HEK293 (cell line): ENCODE results near the gene CWH43.

ENCODE experiments used
- CTCF ChIA-PET: fragments of 350-600 bp; formaldehyde crosslinking; extraction: SDS; loops from one replicate; lab custom pipeline; 2021; ENCODE audit warnings: antibody characterized with exemption; lab: Yijun Ruan, JAX
- POLR2A ChIA-PET: fragments of 300-600 bp; formaldehyde crosslinking; extraction: SDS; loops from one replicate; lab custom pipeline; 2020; ENCODE audit warnings: antibody characterized with exemption, inconsistent platforms; lab: Yijun Ruan, JAX
- H3K27ac ChIP-seq: fragments of 200-500 bp; sonication (Bioruptor generic); 2 replicates; pipeline ENCODE4 v1.5.1; 2014; ENCODE audit warnings: low read depth, low read length, control low read depth, inconsistent platforms; ENCODE audit errors: extremely low read depth
- H3K36me3 ChIP-seq, 2 experiments: fragments of 200-500 bp in 1 of 2; sonication (Bioruptor generic) in 1 of 2; 1 replicate in 1 of 2; 2 replicates in 1 of 2; pipeline ENCODE4 v1.5.1; 2014 to 2017; ENCODE audit warnings: inconsistent platforms in 2 of 2, low read length in 2 of 2; ENCODE audit not compliant: control insufficient read depth in 2 of 2, insufficient read depth in 1 of 2
- H3K4me1 ChIP-seq: fragments of 200-500 bp; sonication (Bioruptor generic); 2 replicates; pipeline ENCODE4 v1.5.1; 2014; ENCODE audit warnings: mild to moderate bottlenecking, low read length, inconsistent platforms; ENCODE audit not compliant: control insufficient read depth, insufficient read depth
- H3K4me3 ChIP-seq: 2 replicates; pipeline ENCODE4 v1.5.1; 2011; ENCODE audit warnings: low read depth, mild to moderate bottlenecking, control low read depth, low read length, moderate library complexity
- H3K9me3 ChIP-seq: fragments of 200-500 bp; sonication (Bioruptor generic); 2 replicates; pipeline ENCODE4 v1.5.1; 2014; ENCODE audit warnings: low read depth, low read length, inconsistent platforms; ENCODE audit not compliant: control insufficient read depth, insufficient read depth
- HOXA7 ChIP-seq: sonication (generic); formaldehyde crosslinking; IDR thresholded peaks from 2 replicates; pipeline ENCODE4 v1.8.1; 2022; ENCODE audit warnings: missing genetic modification reagents, borderline replicate concordance
- KLF8 ChIP-seq: fragments of 450-650 bp; formaldehyde crosslinking; IDR thresholded peaks from 2 replicates; pipeline ENCODE4 v1.5.1; 2016; ENCODE audit warnings: missing biosample characterization, missing genetic modification characterization
- KLF9 ChIP-seq: fragments of 450-650 bp; formaldehyde crosslinking; IDR thresholded peaks from 2 replicates; pipeline ENCODE4 v1.5.1; 2016; ENCODE audit warnings: missing biosample characterization, missing genetic modification characterization, low read depth
- MYNN ChIP-seq: fragments of 450-650 bp; formaldehyde crosslinking; IDR thresholded peaks from 2 replicates; pipeline ENCODE4 v1.5.1; 2016; ENCODE audit warnings: missing biosample characterization, missing genetic modification characterization, borderline replicate concordance
- MZF1 ChIP-seq: fragments of 450-650 bp; formaldehyde crosslinking; IDR thresholded peaks from 2 replicates; pipeline ENCODE4 v1.5.1; 2017; ENCODE audit warnings: missing biosample characterization, missing genetic modification characterization, borderline replicate concordance
- TCF7L2 ChIP-seq: IDR thresholded peaks from 2 replicates; pipeline ENCODE4 v1.6.1; 2011; ENCODE audit warnings: low read depth, mild to moderate bottlenecking, inconsistent platforms, low read length, moderate library complexity, borderline replicate concordance
- YY1 ChIP-seq: fragments of 450-650 bp; formaldehyde crosslinking; IDR thresholded peaks from 2 replicates; pipeline ENCODE4 v1.5.1; 2018; ENCODE audit warnings: missing biosample characterization, missing genetic modification characterization
- ZBTB10 ChIP-seq: fragments of 450-650 bp; formaldehyde crosslinking; IDR thresholded peaks from 2 replicates; pipeline ENCODE4 v1.5.1; 2016; ENCODE audit warnings: missing biosample characterization, missing genetic modification characterization
- ZBTB48 ChIP-seq: fragments of 450-650 bp; formaldehyde crosslinking; IDR thresholded peaks from 2 replicates; pipeline ENCODE4 v1.5.1; 2016; ENCODE audit warnings: missing biosample characterization, missing genetic modification characterization
- ZNF121 ChIP-seq: fragments of 450-650 bp; formaldehyde crosslinking; IDR thresholded peaks from 2 replicates; pipeline ENCODE4 v1.5.1; 2016; ENCODE audit warnings: missing biosample characterization, missing genetic modification characterization
- ZNF169 ChIP-seq: fragments of 450-650 bp; formaldehyde crosslinking; IDR thresholded peaks from 2 replicates; pipeline ENCODE4 v1.5.1; 2016; ENCODE audit warnings: missing biosample characterization, missing genetic modification characterization
- ZNF292 ChIP-seq: fragments of 450-650 bp; formaldehyde crosslinking; IDR thresholded peaks from 2 replicates; pipeline ENCODE4 v1.5.1; 2016; ENCODE audit warnings: low read depth, missing biosample characterization, missing genetic modification characterization, borderline replicate concordance
- ZNF350 ChIP-seq: fragments of 450-650 bp; formaldehyde crosslinking; IDR thresholded peaks from 2 replicates; pipeline ENCODE4 v1.5.0; 2017; ENCODE audit warnings: missing biosample characterization, mild to moderate bottlenecking, missing genetic modification characterization
- ZNF37A ChIP-seq: fragments of 450-650 bp; IDR thresholded peaks from 2 replicates; pipeline ENCODE4 v1.5.1; 2018; ENCODE audit warnings: missing biosample characterization, missing genetic modification characterization
- ZNF404 ChIP-seq: fragments of 450-650 bp; formaldehyde crosslinking; IDR thresholded peaks from 2 replicates; pipeline ENCODE4 v1.5.1; 2017; ENCODE audit warnings: missing biosample characterization, missing genetic modification characterization
- ZNF423 ChIP-seq: fragments of 450-650 bp; formaldehyde crosslinking; IDR thresholded peaks from 2 replicates; pipeline ENCODE4 v1.5.1; 2016; ENCODE audit warnings: missing biosample characterization, missing genetic modification characterization
- ZNF426 ChIP-seq: fragments of 450-650 bp; formaldehyde crosslinking; IDR thresholded peaks from 2 replicates; pipeline ENCODE4 v1.5.1; 2017; ENCODE audit warnings: missing biosample characterization, missing genetic modification characterization, mild to moderate bottlenecking, inconsistent platforms, moderate library complexity
- ZNF48 ChIP-seq: fragments of 450-650 bp; formaldehyde crosslinking; IDR thresholded peaks from 2 replicates; pipeline ENCODE4 v1.5.1; 2016; ENCODE audit warnings: missing biosample characterization, missing genetic modification characterization
- ZNF521 ChIP-seq: fragments of 450-650 bp; formaldehyde crosslinking; IDR thresholded peaks from 2 replicates; pipeline ENCODE4 v1.5.1; 2017; ENCODE audit warnings: missing biosample characterization, mild to moderate bottlenecking, missing genetic modification characterization
- ZNF610 ChIP-seq: fragments of 450-650 bp; formaldehyde crosslinking; IDR thresholded peaks from 2 replicates; pipeline ENCODE4 v1.5.1; 2016; ENCODE audit warnings: missing biosample characterization, missing genetic modification characterization, borderline replicate concordance
- ZNF660 ChIP-seq: fragments of 450-650 bp; IDR thresholded peaks from 2 replicates; pipeline ENCODE4 v1.5.1; 2018; ENCODE audit warnings: missing biosample characterization, mild to moderate bottlenecking, missing genetic modification characterization
- TF ChIP-seq, protein P1 (sequence below): fragments of 450-650 bp; formaldehyde crosslinking; IDR thresholded peaks from 2 replicates; pipeline ENCODE4 v1.5.1; 2017; ENCODE audit warnings: missing biosample characterization, missing genetic modification characterization
- TF ChIP-seq, protein P2 (sequence below): fragments of 450-650 bp; formaldehyde crosslinking; IDR thresholded peaks from 2 replicates; pipeline ENCODE4 v1.5.1; 2017; ENCODE audit warnings: missing biosample characterization, missing genetic modification characterization
- TF ChIP-seq, protein P3 (sequence below): fragments of 450-650 bp; formaldehyde crosslinking; IDR thresholded peaks from 2 replicates; pipeline ENCODE4 v1.5.1; 2016; ENCODE audit warnings: missing biosample characterization, missing genetic modification characterization
- TF ChIP-seq, protein P4 (sequence below): fragments of 450-650 bp; formaldehyde crosslinking; IDR thresholded peaks from 2 replicates; pipeline ENCODE4 v1.5.1; 2016; ENCODE audit warnings: missing biosample characterization, missing genetic modification characterization
- TF ChIP-seq, protein P5 (sequence below): fragments of 450-650 bp; formaldehyde crosslinking; IDR thresholded peaks from 2 replicates; pipeline ENCODE4 v1.5.1; 2016; ENCODE audit warnings: missing biosample characterization, missing genetic modification characterization

CWH43 gene

DNA sequence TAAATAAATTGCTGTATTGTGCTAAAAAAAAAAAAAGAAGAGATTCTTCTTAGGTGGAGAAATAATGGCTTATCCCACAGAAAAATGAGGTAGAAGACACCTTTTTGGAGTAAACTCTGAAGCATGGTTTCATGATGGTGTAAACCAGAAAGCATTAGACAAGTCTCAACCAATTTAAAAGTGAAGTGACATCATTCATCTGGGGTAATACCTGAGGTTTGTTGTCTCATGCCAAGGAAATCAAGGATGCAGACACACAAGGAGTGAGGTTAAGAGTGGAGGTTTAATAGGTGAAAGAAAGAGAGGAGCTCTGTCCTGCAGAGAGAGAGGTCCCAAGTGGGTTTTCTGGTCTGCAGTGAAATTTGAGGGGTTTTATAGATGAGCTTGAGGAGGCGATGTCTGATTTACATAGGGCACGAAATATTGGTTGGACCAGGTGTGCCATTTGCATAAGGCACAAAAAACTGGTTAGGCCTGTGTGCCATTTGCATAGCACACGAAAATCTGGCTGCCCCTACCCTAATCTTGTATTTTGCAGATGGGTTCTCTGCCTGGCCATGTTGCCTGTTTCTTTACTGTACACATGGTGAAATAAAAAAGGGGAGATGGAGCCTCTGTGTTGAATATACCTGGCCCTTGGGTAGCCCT lies 25.0 kb upstream of the CWH43 start:
- Histone ChIP-seq H3K4me1 (no peaks in the 10 kb centered on the region), H3K9me3 (no peaks in the 10 kb centered on the region), H3K27ac (no peak overlapping the region), H3K4me3 (no peak overlapping the region), H3K36me3 (no peaks in the 10 kb centered on the region)
- POLR2A ChIA-PET = interaction anchor here (0.7 kb wide), 1 partner anchor 19 kb away, joined by 3 read pairs; no protein-coding TSS in a partner anchor
- CTCF ChIA-PET = interaction anchor here (0.7 to 4.8 kb wide), 4 partner anchors 43 to 662 kb away, joined by 3 to 26 read pairs (median 4); no protein-coding TSS in a partner anchor
- TF ChIP-seq ZNF426 (tag by site-specific recombination) = no peak
- TF ChIP-seq ZNF404 = no peak
- TF ChIP-seq ZNF48 = no peak
- TF ChIP-seq, protein P1, sequence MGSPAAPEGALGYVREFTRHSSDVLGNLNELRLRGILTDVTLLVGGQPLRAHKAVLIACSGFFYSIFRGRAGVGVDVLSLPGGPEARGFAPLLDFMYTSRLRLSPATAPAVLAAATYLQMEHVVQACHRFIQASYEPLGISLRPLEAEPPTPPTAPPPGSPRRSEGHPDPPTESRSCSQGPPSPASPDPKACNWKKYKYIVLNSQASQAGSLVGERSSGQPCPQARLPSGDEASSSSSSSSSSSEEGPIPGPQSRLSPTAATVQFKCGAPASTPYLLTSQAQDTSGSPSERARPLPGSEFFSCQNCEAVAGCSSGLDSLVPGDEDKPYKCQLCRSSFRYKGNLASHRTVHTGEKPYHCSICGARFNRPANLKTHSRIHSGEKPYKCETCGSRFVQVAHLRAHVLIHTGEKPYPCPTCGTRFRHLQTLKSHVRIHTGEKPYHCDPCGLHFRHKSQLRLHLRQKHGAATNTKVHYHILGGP (tag by site-specific recombination) = no peak
- no peak for TF ChIP-seq ZNF37A (tag by site-specific recombination)
- TF ChIP-seq ZNF169 (tag by site-specific recombination) = no peak
- no peak for TF ChIP-seq KLF9
- TF ChIP-seq, protein P2, sequence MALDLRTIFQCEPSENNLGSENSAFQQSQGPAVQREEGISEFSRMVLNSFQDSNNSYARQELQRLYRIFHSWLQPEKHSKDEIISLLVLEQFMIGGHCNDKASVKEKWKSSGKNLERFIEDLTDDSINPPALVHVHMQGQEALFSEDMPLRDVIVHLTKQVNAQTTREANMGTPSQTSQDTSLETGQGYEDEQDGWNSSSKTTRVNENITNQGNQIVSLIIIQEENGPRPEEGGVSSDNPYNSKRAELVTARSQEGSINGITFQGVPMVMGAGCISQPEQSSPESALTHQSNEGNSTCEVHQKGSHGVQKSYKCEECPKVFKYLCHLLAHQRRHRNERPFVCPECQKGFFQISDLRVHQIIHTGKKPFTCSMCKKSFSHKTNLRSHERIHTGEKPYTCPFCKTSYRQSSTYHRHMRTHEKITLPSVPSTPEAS (tag by site-specific recombination) = no peak
- TF ChIP-seq TCF7L2 = no peak
- no peak for TF ChIP-seq ZNF660 (tag by site-specific recombination)
- TF ChIP-seq ZBTB10 (tag by site-specific recombination) = no peak
- no peak for TF ChIP-seq MZF1 (tag by site-specific recombination)
- no peak for TF ChIP-seq MYNN (tag by site-specific recombination)
- no peak for TF ChIP-seq ZNF610
- no peak for TF ChIP-seq KLF8 (tag by site-specific recombination)
- TF ChIP-seq ZNF423 (tag by site-specific recombination) = no peak
- TF ChIP-seq ZBTB48 (tag by site-specific recombination) = no peak
- no peak for TF ChIP-seq ZNF292 (tag by site-specific recombination)

GRCh38 chr4:48962636-48963035 lies 23.4 kb upstream of the CWH43 start:
- no peak overlapping the region for H3K27ac ChIP-seq
- no peaks in the 10 kb centered on the region for H3K4me1 ChIP-seq
- H3K36me3 ChIP-seq = no peaks in the 10 kb centered on the region
- CTCF ChIA-PET = interaction anchor here (0.7 to 4.8 kb wide), 7 partner anchors 12 to 383 kb away, joined by 3 to 26 read pairs (median 4); partner anchors contain the start of gene FRYL
- H3K9me3 ChIP-seq = no peaks in the 10 kb centered on the region
- no peak overlapping the region for H3K4me3 ChIP-seq
- POLR2A ChIA-PET = interaction anchor here (0.7 kb wide), 1 partner anchor 1512 kb away, joined by 4 read pairs; no protein-coding TSS in a partner anchor
- TF ChIP-seq, protein P3, sequence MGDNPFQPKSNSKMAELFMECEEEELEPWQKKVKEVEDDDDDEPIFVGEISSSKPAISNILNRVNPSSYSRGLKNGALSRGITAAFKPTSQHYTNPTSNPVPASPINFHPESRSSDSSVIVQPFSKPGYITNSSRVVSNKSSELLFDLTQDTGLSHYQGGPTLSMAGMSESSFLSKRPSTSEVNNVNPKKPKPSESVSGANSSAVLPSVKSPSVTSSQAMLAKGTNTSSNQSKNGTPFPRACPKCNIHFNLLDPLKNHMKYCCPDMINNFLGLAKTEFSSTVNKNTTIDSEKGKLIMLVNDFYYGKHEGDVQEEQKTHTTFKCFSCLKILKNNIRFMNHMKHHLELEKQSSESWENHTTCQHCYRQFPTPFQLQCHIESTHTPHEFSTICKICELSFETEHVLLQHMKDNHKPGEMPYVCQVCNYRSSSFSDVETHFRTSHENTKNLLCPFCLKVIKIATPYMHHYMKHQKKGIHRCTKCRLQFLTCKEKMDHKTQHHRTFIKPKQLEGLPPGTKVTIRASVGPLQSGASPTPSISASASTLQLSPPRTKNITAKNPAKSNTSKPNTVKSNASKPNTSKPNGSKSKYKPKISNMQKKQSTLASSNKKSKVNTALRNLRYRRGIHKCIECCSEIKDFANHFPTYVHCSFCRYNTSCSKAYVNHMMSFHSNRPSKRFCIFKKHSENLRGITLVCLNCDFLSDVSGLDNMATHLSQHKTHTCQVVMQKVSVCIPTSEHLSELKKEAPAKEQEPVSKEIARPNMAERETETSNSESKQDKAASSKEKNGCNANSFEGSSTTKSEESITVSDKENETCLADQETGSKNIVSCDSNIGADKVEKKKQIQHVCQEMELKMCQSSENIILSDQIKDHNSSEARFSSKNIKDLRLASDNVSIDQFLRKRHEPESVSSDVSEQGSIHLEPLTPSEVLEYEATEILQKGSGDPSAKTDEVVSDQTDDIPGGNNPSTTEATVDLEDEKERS (tag by site-specific recombination) = no peak
- TF ChIP-seq HOXA7 (CRISPR knock-in tag) (no peak), YY1 (tag by site-specific recombination) (no peak), ZNF521 (tag by site-specific recombination) (no peak), ZNF121 (tag by site-specific recombination) (no peak), ZNF350 (tag by site-specific recombination) (no peak)
- TF ChIP-seq, protein P4, sequence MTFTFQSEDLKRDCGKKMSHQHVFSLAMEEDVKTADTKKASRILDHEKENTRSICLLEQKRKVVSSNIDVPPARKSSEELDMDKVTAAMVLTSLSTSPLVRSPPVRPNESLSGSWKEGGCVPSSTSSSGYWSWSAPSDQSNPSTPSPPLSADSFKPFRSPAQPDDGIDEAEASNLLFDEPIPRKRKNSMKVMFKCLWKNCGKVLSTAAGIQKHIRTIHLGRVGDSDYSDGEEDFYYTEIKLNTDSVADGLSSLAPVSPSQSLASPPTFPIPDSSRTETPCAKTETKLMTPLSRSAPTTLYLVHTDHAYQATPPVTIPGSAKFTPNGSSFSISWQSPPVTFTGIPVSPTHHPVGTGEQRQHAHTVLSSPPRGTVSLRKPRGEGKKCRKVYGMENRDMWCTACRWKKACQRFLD (tag by site-specific recombination) = no peak
- TF ChIP-seq, protein P5, sequence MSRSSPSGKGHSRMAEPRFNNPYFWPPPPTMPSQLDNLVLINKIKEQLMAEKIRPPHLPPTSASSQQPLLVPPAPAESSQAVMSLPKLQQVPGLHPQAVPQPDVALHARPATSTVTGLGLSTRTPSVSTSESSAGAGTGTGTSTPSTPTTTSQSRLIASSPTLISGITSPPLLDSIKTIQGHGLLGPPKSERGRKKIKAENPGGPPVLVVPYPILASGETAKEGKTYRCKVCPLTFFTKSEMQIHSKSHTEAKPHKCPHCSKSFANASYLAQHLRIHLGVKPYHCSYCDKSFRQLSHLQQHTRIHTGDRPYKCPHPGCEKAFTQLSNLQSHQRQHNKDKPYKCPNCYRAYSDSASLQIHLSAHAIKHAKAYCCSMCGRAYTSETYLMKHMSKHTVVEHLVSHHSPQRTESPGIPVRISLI (tag by site-specific recombination) = no peak
